ENCODE results near the gene SKP1.

DNA sequence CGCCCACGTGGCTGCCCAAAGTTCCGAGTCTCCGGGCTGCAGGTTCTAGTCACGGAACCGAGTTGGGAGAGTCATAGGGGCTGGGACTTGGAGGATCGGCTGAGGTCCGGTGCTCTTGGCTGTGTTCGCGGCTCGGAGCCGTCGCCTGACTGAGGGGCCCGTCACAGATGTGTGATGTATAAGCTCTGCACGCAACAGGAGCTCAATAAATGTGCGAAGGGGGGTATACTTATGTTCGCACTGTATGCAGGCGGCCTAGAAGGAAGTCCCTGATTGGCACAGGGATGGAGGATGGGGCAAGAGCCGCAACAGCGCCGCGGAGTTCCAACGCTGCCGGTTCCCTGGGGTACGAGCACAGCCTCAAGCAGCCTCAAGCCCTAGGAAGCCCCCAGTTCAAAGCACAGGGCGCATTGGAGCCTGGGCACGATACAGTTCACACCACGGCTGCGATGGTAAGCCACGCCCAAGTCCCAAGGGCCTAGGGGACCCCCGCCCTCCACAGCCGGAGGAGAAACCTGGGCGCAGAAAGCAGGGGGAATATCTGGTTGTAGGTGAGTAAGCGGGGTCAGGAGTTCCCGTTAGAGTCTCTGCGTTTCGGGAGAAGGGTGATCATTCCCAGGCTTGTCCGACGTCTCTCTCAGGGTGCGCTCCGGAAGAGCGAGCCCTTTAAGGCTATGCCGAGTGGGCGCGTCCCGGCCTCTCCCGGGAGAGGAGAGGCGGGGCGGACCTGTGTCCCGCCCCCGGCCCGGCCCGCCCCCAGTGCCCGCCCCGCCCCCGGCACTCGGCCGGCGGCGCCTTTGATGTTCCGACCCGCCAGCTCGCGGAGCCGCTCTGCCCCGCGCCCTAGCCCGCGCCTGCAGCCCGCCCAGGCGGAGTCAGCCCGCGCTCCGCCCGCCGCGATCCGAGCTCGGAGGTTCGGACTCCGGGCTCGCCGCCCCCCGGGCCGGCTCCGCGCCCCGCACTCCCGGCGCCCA, 62.6 kb downstream of the SKP1 start, which contains the start of gene TCF7:
- TF ChIP-seq EZH2 (IDR thresholded peaks at IDR 0.05; ENCODE audit: borderline replicate concordance, low read length): no peak
- TF ChIP-seq, protein P1, sequence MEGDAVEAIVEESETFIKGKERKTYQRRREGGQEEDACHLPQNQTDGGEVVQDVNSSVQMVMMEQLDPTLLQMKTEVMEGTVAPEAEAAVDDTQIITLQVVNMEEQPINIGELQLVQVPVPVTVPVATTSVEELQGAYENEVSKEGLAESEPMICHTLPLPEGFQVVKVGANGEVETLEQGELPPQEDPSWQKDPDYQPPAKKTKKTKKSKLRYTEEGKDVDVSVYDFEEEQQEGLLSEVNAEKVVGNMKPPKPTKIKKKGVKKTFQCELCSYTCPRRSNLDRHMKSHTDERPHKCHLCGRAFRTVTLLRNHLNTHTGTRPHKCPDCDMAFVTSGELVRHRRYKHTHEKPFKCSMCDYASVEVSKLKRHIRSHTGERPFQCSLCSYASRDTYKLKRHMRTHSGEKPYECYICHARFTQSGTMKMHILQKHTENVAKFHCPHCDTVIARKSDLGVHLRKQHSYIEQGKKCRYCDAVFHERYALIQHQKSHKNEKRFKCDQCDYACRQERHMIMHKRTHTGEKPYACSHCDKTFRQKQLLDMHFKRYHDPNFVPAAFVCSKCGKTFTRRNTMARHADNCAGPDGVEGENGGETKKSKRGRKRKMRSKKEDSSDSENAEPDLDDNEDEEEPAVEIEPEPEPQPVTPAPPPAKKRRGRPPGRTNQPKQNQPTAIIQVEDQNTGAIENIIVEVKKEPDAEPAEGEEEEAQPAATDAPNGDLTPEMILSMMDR (conservative IDR thresholded peaks at IDR 0.05 in 1 of 2, IDR thresholded peaks at IDR 0.05 in 1 of 2; ENCODE audit: extremely low read depth in 1 of 2, insufficient read depth in 1 of 2, low read depth in 1 of 2, low read length in 2 of 2): no peak
